ENCODE data around the gene NFASC. TPM values are rescaled to one million over a fixed set of nuclear protein-coding genes. Genes with fewer than 3 reads are reported as not detected.
A peak's percentile ranks its signal among the peaks of the same experiment; 100 is the strongest.

The NFASC gene
- total and polyA plus RNA-seq, 8 donors, result 1.1 to 54.2 (median 13.3) TPM

- intact Hi-C loops (cut with DNase I; ENCODE audit: low total_unique reads), result no loop called here
- peak; percentile 27 to 37 for DNase-seq
- TF ChIP-seq CTCF (IDR thresholded peaks at IDR 0.05), result no peak
- no peak for TF ChIP-seq POLR2A (IDR thresholded peaks at IDR 0.05)
- TF ChIP-seq EP300 (IDR thresholded peaks at IDR 0.05), result no peak
- TF ChIP-seq POLR2AphosphoS5 (IDR thresholded peaks at IDR 0.05), result no peak
- Histone ChIP-seq H3K27me3 (peaks cover 0 to 4% (median 3%) of the 10 kb centered on the region in 3 donors), H3K36me3 (peaks cover 0 to 20% (median 4%) of the 10 kb centered on the region in 4 donors), H3K9me3 (no peaks in the 10 kb centered on the region), H3K27ac (peak overlapping the region in 2 of 5 donors; percentile 34 to 45), H3K4me1 (peaks cover 0 to 3% (median 0%) of the 10 kb centered on the region in 4 donors), H3K4me3 (no peak overlapping the region)
- 66 to 79% (median 68%) methylated on average over 11 to 13 of the region's 13 CpGs for WGBS, 5 donors
These were observed 121.7 kb downstream of the NFASC start for GRCh38 chr1:204992201-204992997.

- intact Hi-C loops (cut with DNase I; ENCODE audit: low total_unique reads), result no loop called here
- 85 to 93% (median 89%) methylated on average over 10 of the region's 10 CpGs for WGBS, 5 donors
These were observed 122.3 kb downstream of the NFASC start for GRCh38 chr1:204992998-204993314.

GRCh38 chr1:204994086-204994862 lies 123.6 kb downstream of the NFASC start:
- Histone ChIP-seq H3K27me3 (peaks cover 0 to 4% (median 3%) of the 10 kb centered on the region in 3 donors), H3K9me3 (no peaks in the 10 kb centered on the region), H3K27ac (no peak overlapping the region), H3K4me1 (peaks cover 0 to 4% (median 1%) of the 10 kb centered on the region in 4 donors), H3K36me3 (peaks cover 0 to 13% (median 4%) of the 10 kb centered on the region in 4 donors), H3K4me3 (no peak overlapping the region)
- TF ChIP-seq POLR2A (IDR thresholded peaks at IDR 0.05) (no peak), POLR2AphosphoS5 (IDR thresholded peaks at IDR 0.05) (no peak), EP300 (IDR thresholded peaks at IDR 0.05) (no peak), CTCF (IDR thresholded peaks at IDR 0.05) (no peak)
- no peak for DNase-seq
- intact Hi-C loops (cut with DNase I; ENCODE audit: low total_unique reads), result no loop called here
- 70 to 83% (median 78%) methylated on average over 10 of the region's 10 CpGs for WGBS, 5 donors

More at GRCh38 chr1:204992998-204993314, 122.3 kb downstream of the NFASC start:
- peak overlapping the region in 2 of 5 donors; percentile 34 to 45 for H3K27ac ChIP-seq
- DNase-seq, result no peak
- peaks cover 0 to 14% (median 4%) of the 10 kb centered on the region in 4 donors for H3K36me3 ChIP-seq
- TF ChIP-seq POLR2A (IDR thresholded peaks at IDR 0.05) (no peak), CTCF (IDR thresholded peaks at IDR 0.05) (no peak), EP300 (IDR thresholded peaks at IDR 0.05) (no peak), POLR2AphosphoS5 (IDR thresholded peaks at IDR 0.05) (no peak)
- peaks cover 0 to 4% (median 3%) of the 10 kb centered on the region in 3 donors for H3K27me3 ChIP-seq
- H3K4me1 ChIP-seq, result peaks cover 0 to 4% (median 1%) of the 10 kb centered on the region in 4 donors
- no peaks in the 10 kb centered on the region for H3K9me3 ChIP-seq
- no peak overlapping the region for H3K4me3 ChIP-seq

- peak overlapping the region in 3 of 5 donors; percentile 19 to 62 (median 38) for H3K27ac ChIP-seq
- intact Hi-C loops (cut with DNase I; ENCODE audit: low total_unique reads), result no loop called here
- 83 to 93% (median 89%) methylated on average over 22 of the region's 22 CpGs for WGBS, 5 donors
- TF ChIP-seq EP300 (IDR thresholded peaks at IDR 0.05), result no peak
- TF ChIP-seq POLR2AphosphoS5 (IDR thresholded peaks at IDR 0.05), result no peak
- no peak for TF ChIP-seq POLR2A (IDR thresholded peaks at IDR 0.05)
- TF ChIP-seq CTCF (IDR thresholded peaks at IDR 0.05), result no peak
- H3K4me1 ChIP-seq, result peaks cover 0 to 4% (median 1%) of the 10 kb centered on the region in 4 donors
- no peaks in the 10 kb centered on the region for H3K9me3 ChIP-seq
- H3K4me3 ChIP-seq, result no peak overlapping the region
- peaks cover 0 to 7% (median 0%) of the 10 kb centered on the region in 4 donors for H3K36me3 ChIP-seq
- peaks cover 0 to 5% (median 0%) of the 10 kb centered on the region in 3 donors for H3K27me3 ChIP-seq
- no peak for DNase-seq
These were observed 126.3 kb downstream of the NFASC start for GRCh38 chr1:204996981-204997380.
